K562 (cell line): ENCODE results near the gene USP4. TPM values are rescaled to one million over a fixed set of nuclear protein-coding genes. Genes with fewer than 3 reads are reported as not detected.

Source experiments
- ARNT ChIP-seq, 2 experiments: fragments of 450-650 bp; IDR thresholded peaks; 2 replicates each; pipeline ENCODE4 v1.6.1; 2016; ENCODE audit warnings: mild to moderate bottlenecking in 1 of 2
- CBX5 ChIP-seq: IDR thresholded peaks from 2 replicates; pipeline ENCODE4 v1.6.1; 2014; ENCODE audit warnings: low read depth, borderline replicate concordance
- ELF2 ChIP-seq: fragments of 250-450 bp; sonication (Bioruptor Pico); IDR thresholded peaks from 2 replicates; pipeline ENCODE4 v1.5.0; 2021; ENCODE audit warnings: mild to moderate bottlenecking
- GABPB2 ChIP-seq: fragments of 250-450 bp; sonication (Bioruptor Pico); conservative IDR thresholded peaks from 2 replicates; pipeline ENCODE4 v1.5.1; 2021; ENCODE audit warnings: mild to moderate bottlenecking
- HNRNPH1 ChIP-seq: fragments of 200-400 bp; formaldehyde crosslinking; optimal IDR thresholded peaks from 2 replicates; pipeline ENCODE3; 2017; ENCODE audit warnings: low read depth, mild to moderate bottlenecking, low read length, moderate library complexity
- JUN ChIP-seq, 2 experiments: sonication (generic) in 1 of 2; formaldehyde crosslinking in 1 of 2; IDR thresholded peaks; 2 replicates each; pipeline versions ENCODE4 v1.6.1 to v1.8.0; 2012 to 2022; ENCODE audit warnings: borderline replicate concordance in 2 of 2, mild to moderate bottlenecking in 2 of 2, improper control_type of control experiment in 1 of 2, low read depth in 1 of 2, low read length in 1 of 2, missing genetic modification reagents in 1 of 2
- KLF6 ChIP-seq: fragments of 250-450 bp; sonication (Bioruptor Pico); IDR thresholded peaks from 2 replicates; pipeline ENCODE4 v1.4.0; 2020; ENCODE audit warnings: mild to moderate bottlenecking, moderate library complexity, borderline replicate concordance
- MAZ ChIP-seq, 2 experiments: fragments of 450-650 bp in 1 of 2; sonication (generic) in 1 of 2; formaldehyde crosslinking; IDR thresholded peaks in 1 of 2; conservative IDR thresholded peaks in 1 of 2; 2 replicates each; pipeline versions ENCODE4 v1.4.0 to v1.5.0; 2020; ENCODE audit warnings: mild to moderate bottlenecking in 1 of 2, missing genetic modification reagents in 1 of 2
- NCOR1 ChIP-seq: fragments of 450-650 bp; IDR thresholded peaks from 2 replicates; pipeline ENCODE4 v1.6.1; 2016; ENCODE audit warnings: mild to moderate bottlenecking, moderate library complexity
- RFX1 ChIP-seq: fragments of 450-650 bp; IDR thresholded peaks from 2 replicates; pipeline ENCODE4 v1.6.1; 2016; ENCODE audit warnings: mild to moderate bottlenecking, moderate library complexity
- SIN3A ChIP-seq, 2 experiments: fragments of 150-350 bp in 1 of 2; IDR thresholded peaks; 2 replicates each; pipeline ENCODE4 v1.6.1; 2011 to 2016; ENCODE audit warnings: borderline replicate concordance in 2 of 2, low read depth in 2 of 2, low read length in 2 of 2, mild to moderate bottlenecking in 2 of 2, moderate library complexity in 2 of 2; ENCODE audit not compliant: control insufficient read depth in 1 of 2
- SREBF2 ChIP-seq: sonication (generic); formaldehyde crosslinking; IDR thresholded peaks from 2 replicates; pipeline ENCODE4 v1.4.0; 2020; ENCODE audit warnings: mild to moderate bottlenecking, missing genetic modification reagents
- ZNF644 ChIP-seq: fragments of 200-800 bp; sonication (Bioruptor generic); IDR thresholded peaks from 2 replicates; pipeline ENCODE4 v1.6.1; 2016; ENCODE audit warnings: low read depth, missing genetic modification characterization, missing compliant biosample characterization
- ZSCAN32 ChIP-seq: fragments of 450-650 bp; formaldehyde crosslinking; IDR thresholded peaks from 2 replicates; pipeline ENCODE4 v1.4.0; 2020; ENCODE audit warnings: mild to moderate bottlenecking, moderate library complexity
- polyA plus RNA-seq, 8 experiments: library from polyadenylated mRNA; depleted of rRNA in 4 of 8; stranded (reverse) in 5 of 8; unstranded in 3 of 8; fragments of >200 nt; fragmentation: Nextera tagmentation in 2 of 8; fragmentation: Illumina TruSeq in 1 of 8; extraction: Ambion mirVana in 2 of 8; extraction: Trizol in 1 of 8; gene quantifications; 2 replicates each; pipeline versions ENCODE4 v1.2.1 to v1.2.3, GENCODE V29; 2011 to 2014; ENCODE audit warnings: inconsistent platforms in 1 of 8, missing spikeins in 1 of 8
- total RNA-seq, 7 experiments: library from RNA; depleted of rRNA in 6 of 7; stranded (reverse); fragments of >200 nt in 6 of 7; fragmentation: Illumina TruSeq in 2 of 7; extraction: Trizol in 2 of 7; gene quantifications; 2 replicates each; pipeline versions ENCODE4 v1.2.1 to v1.2.3, GENCODE V29; 2011 to 2021; ENCODE audit warnings: low replicate concordance in 1 of 7
- TF ChIP-seq, protein P1 (sequence below), 3 experiments: fragments of 200-800 bp in 1 of 3; sonication (Bioruptor generic) in 1 of 3; sonication (generic) in 1 of 3; formaldehyde crosslinking in 1 of 3; IDR thresholded peaks; 2 replicates each; pipeline versions ENCODE4 v1.6.1 to v1.8.0; 2016 to 2022; ENCODE audit warnings: mild to moderate bottlenecking in 2 of 3, missing compliant biosample characterization in 2 of 3, missing genetic modification characterization in 2 of 3, missing genetic modification reagents in 1 of 3
- TF ChIP-seq, protein P2 (sequence below): fragments of 250-450 bp; sonication (Bioruptor Pico); IDR thresholded peaks from 2 replicates; pipeline ENCODE4 v1.5.1; 2021; ENCODE audit warnings: mild to moderate bottlenecking
- TF ChIP-seq, protein P3 (sequence below): IDR thresholded peaks from 2 replicates; pipeline ENCODE4 v1.6.1; 2014; ENCODE audit warnings: antibody characterized with exemption
- TF ChIP-seq, protein P4 (sequence below): fragments of 450-650 bp; conservative IDR thresholded peaks from 2 replicates; pipeline ENCODE4 v1.6.1; 2016; ENCODE audit warnings: missing genetic modification characterization, low read depth, mild to moderate bottlenecking, missing compliant biosample characterization, moderate library complexity
- TF ChIP-seq, protein P5 (sequence below): fragments of 250-450 bp; sonication (Bioruptor Pico); IDR thresholded peaks from 2 replicates; pipeline ENCODE4 v1.8.0; 2021; ENCODE audit warnings: mild to moderate bottlenecking, moderate library complexity

Gene USP4
- total and polyA plus RNA-seq, 9 of the 15 experiments (the other 6 are each of a cell fraction or from before 2014, with no cell fraction given), result 11.8 to 40.4 (median 22.9) TPM

DNA sequence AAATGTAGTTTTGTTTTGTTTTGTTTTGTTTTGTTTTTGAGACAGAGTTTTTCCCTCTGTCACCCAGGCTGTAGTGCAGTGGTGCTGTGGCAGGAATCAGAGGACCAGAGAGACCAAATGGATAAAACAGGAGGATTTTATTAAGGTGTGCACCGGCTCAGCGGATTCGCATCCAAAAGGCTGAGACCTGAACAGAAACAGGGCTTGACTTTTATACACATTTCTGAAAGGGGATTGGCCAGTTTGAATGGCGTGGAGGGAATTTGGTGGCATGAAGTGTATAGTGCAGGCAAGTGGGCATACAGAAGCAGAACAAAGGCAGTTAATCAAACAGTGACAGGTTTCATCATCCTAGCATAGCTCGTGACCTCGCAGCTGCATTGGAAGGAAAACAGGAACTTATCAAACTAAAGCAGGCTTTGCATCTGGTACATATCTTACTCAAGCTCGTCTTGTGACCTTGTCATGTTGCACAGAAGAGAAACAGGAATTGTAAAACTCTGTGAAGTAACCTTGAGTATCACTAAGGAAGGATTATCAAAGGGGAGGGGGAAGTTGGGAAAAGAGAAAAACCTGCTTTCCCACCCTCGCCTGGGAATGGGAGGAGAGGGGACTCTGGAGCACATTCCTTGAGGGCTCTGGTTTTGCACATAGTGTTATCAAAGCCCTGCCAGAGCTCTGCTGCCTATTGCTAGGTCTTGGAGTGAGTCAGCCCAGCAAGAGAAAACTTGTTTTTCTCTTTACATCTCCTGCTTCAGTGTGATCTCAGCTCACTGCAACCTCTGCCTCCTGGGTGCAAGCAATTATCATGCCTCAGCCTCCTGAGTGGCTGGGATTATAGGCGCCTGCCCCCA is 101.4 kb downstream of the USP4 start (continued):
- TF ChIP-seq MAZ (CRISPR knock-in tag; conservative IDR thresholded peaks at IDR 0.05 in 1 of 2, IDR thresholded peaks at IDR 0.05 in 1 of 2), result peak in 1 of 2 experiments; percentile 74; a peak in 2 of 4 replicates
- peak; percentile 96 for TF ChIP-seq ZNF644
- TF ChIP-seq, protein P1, sequence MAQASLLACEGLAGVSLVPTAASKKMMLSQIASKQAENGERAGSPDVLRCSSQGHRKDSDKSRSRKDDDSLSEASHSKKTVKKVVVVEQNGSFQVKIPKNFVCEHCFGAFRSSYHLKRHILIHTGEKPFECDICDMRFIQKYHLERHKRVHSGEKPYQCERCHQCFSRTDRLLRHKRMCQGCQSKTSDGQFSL (CRISPR knock-in tag; IDR thresholded peaks at IDR 0.05), result no peak
- TF ChIP-seq, protein P1 (tag; IDR thresholded peaks at IDR 0.05), result peak in 1 of 2 experiments; percentile 62; a peak in 1 of 4 replicates
- TF ChIP-seq, protein P2, sequence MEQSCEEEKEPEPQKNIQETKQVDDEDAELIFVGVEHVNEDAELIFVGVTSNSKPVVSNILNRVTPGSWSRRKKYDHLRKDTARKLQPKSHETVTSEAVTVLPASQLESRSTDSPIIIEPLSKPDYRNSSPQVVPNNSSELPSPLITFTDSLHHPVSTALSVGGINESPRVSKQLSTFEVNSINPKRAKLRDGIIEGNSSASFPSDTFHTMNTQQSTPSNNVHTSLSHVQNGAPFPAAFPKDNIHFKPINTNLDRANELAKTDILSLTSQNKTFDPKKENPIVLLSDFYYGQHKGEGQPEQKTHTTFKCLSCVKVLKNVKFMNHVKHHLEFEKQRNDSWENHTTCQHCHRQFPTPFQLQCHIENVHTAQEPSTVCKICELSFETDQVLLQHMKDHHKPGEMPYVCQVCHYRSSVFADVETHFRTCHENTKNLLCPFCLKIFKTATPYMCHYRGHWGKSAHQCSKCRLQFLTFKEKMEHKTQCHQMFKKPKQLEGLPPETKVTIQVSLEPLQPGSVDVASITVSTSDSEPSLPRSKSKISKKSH, result no peak
- no peak for TF ChIP-seq SREBF2 (CRISPR knock-in tag)
- TF ChIP-seq GABPB2 (CRISPR knock-in tag), result no peak
- TF ChIP-seq KLF6 (CRISPR knock-in tag), result peak; percentile 86; the same call in 1 of the 2 replicates
- TF ChIP-seq, protein P3, sequence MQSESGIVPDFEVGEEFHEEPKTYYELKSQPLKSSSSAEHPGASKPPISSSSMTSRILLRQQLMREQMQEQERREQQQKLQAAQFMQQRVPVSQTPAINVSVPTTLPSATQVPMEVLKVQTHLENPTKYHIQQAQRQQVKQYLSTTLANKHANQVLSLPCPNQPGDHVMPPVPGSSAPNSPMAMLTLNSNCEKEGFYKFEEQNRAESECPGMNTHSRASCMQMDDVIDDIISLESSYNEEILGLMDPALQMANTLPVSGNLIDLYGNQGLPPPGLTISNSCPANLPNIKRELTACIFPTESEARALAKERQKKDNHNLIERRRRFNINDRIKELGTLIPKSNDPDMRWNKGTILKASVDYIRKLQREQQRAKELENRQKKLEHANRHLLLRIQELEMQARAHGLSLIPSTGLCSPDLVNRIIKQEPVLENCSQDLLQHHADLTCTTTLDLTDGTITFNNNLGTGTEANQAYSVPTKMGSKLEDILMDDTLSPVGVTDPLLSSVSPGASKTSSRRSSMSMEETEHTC, result peak; percentile 100
- TF ChIP-seq ZSCAN32, result no peak
- TF ChIP-seq, protein P4, sequence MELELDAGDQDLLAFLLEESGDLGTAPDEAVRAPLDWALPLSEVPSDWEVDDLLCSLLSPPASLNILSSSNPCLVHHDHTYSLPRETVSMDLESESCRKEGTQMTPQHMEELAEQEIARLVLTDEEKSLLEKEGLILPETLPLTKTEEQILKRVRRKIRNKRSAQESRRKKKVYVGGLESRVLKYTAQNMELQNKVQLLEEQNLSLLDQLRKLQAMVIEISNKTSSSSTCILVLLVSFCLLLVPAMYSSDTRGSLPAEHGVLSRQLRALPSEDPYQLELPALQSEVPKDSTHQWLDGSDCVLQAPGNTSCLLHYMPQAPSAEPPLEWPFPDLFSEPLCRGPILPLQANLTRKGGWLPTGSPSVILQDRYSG (tag), result peak; percentile 82
- peak; percentile 96 for TF ChIP-seq NCOR1
- TF ChIP-seq HNRNPH1, result no peak
- peak; percentile 18 for TF ChIP-seq JUN (IDR thresholded peaks at IDR 0.05; ENCODE audit: borderline replicate concordance, low read depth, low read length)
- TF ChIP-seq JUN (CRISPR knock-in tag; IDR thresholded peaks at IDR 0.05; ENCODE audit: borderline replicate concordance), result peak; percentile 59; the same call in 1 of the 2 replicates
- no peak for TF ChIP-seq RFX1
- TF ChIP-seq, protein P5, sequence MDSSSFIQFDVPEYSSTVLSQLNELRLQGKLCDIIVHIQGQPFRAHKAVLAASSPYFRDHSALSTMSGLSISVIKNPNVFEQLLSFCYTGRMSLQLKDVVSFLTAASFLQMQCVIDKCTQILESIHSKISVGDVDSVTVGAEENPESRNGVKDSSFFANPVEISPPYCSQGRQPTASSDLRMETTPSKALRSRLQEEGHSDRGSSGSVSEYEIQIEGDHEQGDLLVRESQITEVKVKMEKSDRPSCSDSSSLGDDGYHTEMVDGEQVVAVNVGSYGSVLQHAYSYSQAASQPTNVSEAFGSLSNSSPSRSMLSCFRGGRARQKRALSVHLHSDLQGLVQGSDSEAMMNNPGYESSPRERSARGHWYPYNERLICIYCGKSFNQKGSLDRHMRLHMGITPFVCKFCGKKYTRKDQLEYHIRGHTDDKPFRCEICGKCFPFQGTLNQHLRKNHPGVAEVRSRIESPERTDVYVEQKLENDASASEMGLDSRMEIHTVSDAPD (CRISPR knock-in tag), result no peak
- peak; percentile 85 to 95 for TF ChIP-seq ARNT (IDR thresholded peaks at IDR 0.05)
- no peak for TF ChIP-seq SIN3A (IDR thresholded peaks at IDR 0.05; ENCODE audit: borderline replicate concordance in 2 of 2, control insufficient read depth in 1 of 2, low read depth in 2 of 2, low read length in 2 of 2)
- TF ChIP-seq CBX5, result no peak
- 0 out of 2 replicates have a peak, but pooled peaks have one; percentile 41 for TF ChIP-seq ELF2
